SU-DHL-6 (cell line): Measurements from ENCODE around the gene ZNF24.

ENCODE experiments used
- EZH2phosphoT487 ChIP-seq: fragments of 200-600 bp; sonication (generic), shearing (Covaris generic); conservative IDR thresholded peaks from 2 replicates; pipeline ENCODE4 v1.6.1; 2018; ENCODE audit warnings: mild to moderate bottlenecking, antibody characterized with exemption, low read length, moderate library complexity, mixed read lengths
- TF ChIP-seq, protein P1 (sequence below): fragments of 200-600 bp; sonication (generic); IDR thresholded peaks from one replicate; pipeline ENCODE4 v1.5.1; 2017; ENCODE audit warnings: antibody characterized with exemption, mild to moderate bottlenecking, low read length, moderate library complexity; ENCODE audit not compliant: insufficient read depth, poor library complexity, severe bottlenecking

DNA sequence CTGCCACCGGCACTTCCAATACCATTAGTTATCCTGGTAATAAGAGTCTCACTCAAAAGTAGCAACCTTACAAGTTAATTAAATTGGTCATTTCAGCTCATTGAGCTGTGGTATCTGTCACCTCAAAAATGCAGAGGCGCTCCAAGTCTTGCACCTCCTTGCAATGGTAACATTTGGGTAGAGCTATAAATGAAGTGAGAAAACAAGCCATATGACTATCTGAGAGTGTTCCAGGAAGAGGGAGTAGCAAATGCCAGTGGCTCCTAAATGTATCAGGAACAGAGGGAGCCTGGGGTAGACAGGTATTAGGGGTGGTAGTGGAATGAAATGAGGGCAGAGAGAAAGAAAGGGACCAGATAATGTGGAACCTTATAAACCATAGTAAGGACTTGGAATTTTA, 48.2 kb downstream of the ZNF24 start:
- TF ChIP-seq, protein P1, sequence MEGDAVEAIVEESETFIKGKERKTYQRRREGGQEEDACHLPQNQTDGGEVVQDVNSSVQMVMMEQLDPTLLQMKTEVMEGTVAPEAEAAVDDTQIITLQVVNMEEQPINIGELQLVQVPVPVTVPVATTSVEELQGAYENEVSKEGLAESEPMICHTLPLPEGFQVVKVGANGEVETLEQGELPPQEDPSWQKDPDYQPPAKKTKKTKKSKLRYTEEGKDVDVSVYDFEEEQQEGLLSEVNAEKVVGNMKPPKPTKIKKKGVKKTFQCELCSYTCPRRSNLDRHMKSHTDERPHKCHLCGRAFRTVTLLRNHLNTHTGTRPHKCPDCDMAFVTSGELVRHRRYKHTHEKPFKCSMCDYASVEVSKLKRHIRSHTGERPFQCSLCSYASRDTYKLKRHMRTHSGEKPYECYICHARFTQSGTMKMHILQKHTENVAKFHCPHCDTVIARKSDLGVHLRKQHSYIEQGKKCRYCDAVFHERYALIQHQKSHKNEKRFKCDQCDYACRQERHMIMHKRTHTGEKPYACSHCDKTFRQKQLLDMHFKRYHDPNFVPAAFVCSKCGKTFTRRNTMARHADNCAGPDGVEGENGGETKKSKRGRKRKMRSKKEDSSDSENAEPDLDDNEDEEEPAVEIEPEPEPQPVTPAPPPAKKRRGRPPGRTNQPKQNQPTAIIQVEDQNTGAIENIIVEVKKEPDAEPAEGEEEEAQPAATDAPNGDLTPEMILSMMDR, result no peak
- TF ChIP-seq EZH2phosphoT487, result no peak
